NB4 (cell line): Measurements from ENCODE around the gene ATP11C.

Experiments
- MYC ChIP-seq: IDR thresholded peaks from 2 replicates; pipeline ENCODE4 v1.6.1; 2011; ENCODE audit warnings: low read depth, low read length
- POLR2A ChIP-seq: IDR thresholded peaks from 2 replicates; pipeline ENCODE4 v1.6.1; 2011; ENCODE audit warnings: mild to moderate bottlenecking; ENCODE audit not compliant: insufficient read length; ENCODE audit errors: extremely low read depth
- TF ChIP-seq, protein P1 (sequence below): IDR thresholded peaks from one replicate; pipeline ENCODE4 v1.5.1; 2012; ENCODE audit warnings: low read depth, low read length
- TF ChIP-seq, protein P2 (sequence below): IDR thresholded peaks from 2 replicates; pipeline ENCODE4 v1.6.1; 2011; ENCODE audit warnings: low read depth, low read length

DNA sequence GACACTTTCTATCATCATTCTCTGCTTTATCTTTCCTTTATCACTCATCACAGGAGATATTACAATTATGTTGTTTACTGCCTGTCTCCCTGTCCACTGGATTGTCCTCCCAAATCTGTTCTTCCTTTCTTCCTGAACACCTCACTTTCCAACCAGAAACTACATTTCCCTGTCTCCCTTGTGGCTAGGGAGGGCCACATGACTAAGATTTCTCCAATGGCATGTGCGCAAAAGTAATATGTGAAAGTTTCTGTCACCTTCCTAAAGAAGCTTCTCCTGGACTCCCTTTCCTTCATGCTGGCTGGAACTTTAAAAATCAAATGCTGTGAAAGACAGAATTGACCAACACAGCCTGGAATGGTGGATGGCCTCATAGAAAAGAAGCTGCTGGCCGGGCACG, 25.8 kb downstream of the ATP11C start:
- TF ChIP-seq, protein P1, sequence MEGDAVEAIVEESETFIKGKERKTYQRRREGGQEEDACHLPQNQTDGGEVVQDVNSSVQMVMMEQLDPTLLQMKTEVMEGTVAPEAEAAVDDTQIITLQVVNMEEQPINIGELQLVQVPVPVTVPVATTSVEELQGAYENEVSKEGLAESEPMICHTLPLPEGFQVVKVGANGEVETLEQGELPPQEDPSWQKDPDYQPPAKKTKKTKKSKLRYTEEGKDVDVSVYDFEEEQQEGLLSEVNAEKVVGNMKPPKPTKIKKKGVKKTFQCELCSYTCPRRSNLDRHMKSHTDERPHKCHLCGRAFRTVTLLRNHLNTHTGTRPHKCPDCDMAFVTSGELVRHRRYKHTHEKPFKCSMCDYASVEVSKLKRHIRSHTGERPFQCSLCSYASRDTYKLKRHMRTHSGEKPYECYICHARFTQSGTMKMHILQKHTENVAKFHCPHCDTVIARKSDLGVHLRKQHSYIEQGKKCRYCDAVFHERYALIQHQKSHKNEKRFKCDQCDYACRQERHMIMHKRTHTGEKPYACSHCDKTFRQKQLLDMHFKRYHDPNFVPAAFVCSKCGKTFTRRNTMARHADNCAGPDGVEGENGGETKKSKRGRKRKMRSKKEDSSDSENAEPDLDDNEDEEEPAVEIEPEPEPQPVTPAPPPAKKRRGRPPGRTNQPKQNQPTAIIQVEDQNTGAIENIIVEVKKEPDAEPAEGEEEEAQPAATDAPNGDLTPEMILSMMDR = no peak
- TF ChIP-seq POLR2A (no peak), MYC (no peak)
- TF ChIP-seq, protein P2, sequence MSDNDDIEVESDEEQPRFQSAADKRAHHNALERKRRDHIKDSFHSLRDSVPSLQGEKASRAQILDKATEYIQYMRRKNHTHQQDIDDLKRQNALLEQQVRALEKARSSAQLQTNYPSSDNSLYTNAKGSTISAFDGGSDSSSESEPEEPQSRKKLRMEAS = no peak
